LNCAP (cell line): ENCODE results near the gene CDKAL1.

Experiments
- TF ChIP-seq, protein P1 (sequence below): fragments of 450-650 bp; IDR thresholded peaks from 2 replicates; pipeline ENCODE4 v1.5.1; 2017; ENCODE audit warnings: mild to moderate bottlenecking

Gene CDKAL1

DNA sequence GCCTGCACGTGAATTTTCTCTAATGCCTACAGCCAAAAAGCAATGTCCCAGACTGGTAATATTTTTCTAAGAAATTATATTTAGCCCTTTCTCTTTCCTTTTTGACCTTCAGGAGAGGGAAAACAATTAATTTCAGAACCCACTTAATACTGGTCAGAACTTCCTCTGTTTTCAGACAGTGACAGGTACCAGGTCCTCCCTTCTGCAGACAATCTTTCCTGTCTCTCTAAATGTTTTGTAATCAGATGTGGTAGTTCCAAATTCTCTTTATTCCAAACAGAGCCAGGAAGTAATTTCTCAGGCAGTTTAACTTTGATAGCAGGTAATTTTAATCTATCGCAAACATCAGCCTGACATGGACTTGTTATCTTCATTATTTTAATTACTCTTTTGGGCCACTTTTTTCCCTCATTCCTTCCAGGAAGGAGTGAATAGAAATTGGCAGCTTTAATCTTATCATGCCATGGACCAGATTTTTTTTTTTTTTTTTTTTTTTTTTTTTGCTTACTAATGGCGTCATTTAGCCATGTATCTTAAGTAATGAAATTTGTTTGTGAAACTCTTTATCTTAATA lies 710.7 kb downstream of the CDKAL1 start:
- TF ChIP-seq, protein P1, sequence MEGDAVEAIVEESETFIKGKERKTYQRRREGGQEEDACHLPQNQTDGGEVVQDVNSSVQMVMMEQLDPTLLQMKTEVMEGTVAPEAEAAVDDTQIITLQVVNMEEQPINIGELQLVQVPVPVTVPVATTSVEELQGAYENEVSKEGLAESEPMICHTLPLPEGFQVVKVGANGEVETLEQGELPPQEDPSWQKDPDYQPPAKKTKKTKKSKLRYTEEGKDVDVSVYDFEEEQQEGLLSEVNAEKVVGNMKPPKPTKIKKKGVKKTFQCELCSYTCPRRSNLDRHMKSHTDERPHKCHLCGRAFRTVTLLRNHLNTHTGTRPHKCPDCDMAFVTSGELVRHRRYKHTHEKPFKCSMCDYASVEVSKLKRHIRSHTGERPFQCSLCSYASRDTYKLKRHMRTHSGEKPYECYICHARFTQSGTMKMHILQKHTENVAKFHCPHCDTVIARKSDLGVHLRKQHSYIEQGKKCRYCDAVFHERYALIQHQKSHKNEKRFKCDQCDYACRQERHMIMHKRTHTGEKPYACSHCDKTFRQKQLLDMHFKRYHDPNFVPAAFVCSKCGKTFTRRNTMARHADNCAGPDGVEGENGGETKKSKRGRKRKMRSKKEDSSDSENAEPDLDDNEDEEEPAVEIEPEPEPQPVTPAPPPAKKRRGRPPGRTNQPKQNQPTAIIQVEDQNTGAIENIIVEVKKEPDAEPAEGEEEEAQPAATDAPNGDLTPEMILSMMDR = no peak

DNA sequence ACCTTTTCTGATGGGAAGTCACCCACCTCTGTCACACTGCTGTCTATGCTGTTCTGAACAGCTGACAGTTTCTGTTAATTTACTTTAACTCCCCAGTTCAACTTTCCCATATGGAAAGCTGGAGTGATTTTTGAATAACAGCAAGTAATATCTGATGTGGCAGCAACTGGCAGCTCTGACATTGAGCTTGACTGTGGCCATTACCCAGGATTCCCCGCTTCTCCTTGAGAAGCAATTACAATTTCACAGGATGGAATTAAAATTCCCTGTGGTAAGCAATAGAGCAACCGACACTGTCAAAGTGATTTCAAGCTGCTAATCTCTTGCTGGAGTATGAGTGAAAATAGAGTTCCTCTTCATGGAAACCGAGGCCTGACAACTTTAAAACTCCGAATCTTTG lies 711.2 kb downstream of the CDKAL1 start:
- TF ChIP-seq, protein P1 = no peak

DNA sequence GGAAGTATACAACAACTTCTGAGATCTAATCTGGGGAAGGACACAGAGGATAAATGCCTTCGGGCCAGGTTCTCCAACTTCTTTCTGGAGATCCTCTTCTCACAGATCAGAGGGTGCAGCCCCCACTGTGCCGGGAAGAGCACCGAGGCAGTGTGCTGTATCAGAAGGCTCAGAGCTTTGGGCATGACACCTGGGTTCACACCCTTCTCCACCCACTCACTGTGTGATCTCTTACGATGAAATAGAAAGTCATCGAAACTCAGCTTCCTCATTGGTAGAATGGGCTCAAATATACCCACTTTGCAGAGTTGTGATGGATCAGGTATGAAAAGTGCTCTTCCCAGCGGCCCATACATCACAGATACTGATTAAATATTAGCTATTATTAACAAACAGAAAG lies 711.8 kb downstream of the CDKAL1 start:
- TF ChIP-seq, protein P1 = no peak

DNA sequence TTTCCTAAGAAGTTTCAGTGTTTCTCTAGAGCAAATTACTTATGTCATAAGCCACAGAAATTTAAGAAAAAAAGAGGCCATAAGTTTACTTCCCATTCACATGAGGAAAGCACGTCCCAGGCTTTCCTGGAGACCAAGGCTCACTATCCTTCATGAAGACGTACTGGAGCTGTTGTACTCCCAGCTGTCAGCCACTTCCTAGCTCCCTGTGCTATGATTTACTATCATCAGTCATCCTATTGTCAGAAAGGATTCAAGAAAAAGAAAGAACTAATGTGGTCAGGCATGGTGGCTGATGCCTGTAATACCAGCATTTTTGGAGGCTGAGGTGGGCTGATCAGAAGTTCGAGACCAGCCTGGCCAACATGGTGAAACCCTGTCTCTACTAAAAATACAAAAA lies 721.9 kb downstream of the CDKAL1 start:
- TF ChIP-seq, protein P1 = no peak

DNA sequence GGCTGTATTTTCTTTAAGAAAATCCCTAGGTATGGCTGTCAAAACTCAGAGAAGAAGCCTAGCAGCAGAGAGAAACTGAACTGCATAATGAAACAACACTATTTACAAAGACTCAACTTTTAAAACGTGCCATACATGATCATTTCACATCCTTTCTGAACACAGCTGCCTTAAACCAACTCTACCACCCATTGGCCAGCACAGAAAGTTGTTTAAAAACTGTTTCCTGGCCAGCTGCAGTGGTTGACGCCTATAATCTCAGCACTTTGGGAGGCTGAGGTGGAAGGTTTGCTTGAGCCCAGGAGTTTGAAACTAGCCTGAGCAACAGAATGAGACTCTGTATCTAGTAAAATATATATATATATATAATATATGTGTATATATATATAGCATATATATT lies 722.9 kb downstream of the CDKAL1 start:
- TF ChIP-seq, protein P1 = no peak

DNA sequence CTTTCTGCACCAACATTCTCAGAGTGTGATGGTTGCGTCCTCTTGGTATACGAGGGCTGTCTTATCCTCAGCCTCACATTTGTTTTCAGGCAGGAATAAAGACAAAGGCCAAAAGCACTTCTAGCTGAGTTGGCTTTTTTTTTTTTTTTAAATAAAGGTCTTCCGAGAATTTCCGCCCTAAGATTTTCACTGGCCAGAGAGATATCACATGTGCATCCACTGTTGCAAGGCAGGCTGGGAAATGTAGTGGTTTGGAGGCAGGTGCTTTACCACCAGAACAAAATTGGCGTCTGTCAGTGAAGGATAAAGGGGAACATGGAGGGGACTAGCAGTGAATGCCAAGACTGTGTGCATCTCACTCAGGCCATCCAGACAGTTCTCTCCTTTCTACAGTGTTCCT lies 724.4 kb downstream of the CDKAL1 start:
- TF ChIP-seq, protein P1 = no peak

DNA sequence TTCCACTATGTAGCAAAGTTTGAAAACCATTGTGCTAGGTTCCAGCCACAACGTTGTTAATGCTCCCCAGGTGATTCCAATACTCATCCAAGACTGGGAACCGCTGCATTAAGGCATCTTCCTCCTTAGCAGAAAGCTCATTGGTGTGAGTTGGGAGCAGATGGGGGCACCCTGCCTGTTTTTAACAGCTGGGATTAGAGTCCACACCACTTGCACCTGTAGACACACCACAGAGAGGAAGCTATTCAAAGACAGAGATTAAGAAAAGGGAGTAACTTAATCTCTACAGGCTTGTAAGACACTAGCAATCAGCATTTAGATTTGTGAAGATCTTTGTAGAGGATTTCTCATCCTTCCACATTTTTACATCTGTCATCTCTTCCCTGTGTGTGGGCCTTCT lies 725.4 kb downstream of the CDKAL1 start:
- TF ChIP-seq, protein P1 = no peak

DNA sequence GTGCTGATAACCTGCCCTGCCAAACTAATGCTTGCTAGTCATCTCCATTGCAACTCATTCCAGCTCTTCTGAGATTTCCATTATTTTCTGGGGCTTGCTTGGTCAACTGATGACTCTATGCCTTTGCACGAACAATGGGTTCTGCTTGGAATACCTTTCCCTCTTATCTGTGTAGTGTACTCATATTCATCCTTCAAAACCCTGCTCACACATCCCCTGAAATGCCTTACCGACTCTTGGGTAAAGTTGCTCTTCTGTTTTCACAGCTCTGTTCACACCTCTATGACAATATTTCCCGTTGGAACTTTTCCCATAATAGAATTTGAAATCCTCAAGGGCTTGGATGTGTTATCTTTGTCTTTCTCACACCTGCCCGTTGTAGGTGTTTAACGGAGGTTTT lies 728.2 kb downstream of the CDKAL1 start:
- TF ChIP-seq, protein P1 = no peak
